LNCAP (cell line): ENCODE data around the gene CHMP4B.

ENCODE experiments used
- TF ChIP-seq, protein P1 (sequence below): fragments of 450-650 bp; IDR thresholded peaks from 2 replicates; pipeline ENCODE4 v1.5.1; 2017; ENCODE audit warnings: mild to moderate bottlenecking

The CHMP4B gene

DNA sequence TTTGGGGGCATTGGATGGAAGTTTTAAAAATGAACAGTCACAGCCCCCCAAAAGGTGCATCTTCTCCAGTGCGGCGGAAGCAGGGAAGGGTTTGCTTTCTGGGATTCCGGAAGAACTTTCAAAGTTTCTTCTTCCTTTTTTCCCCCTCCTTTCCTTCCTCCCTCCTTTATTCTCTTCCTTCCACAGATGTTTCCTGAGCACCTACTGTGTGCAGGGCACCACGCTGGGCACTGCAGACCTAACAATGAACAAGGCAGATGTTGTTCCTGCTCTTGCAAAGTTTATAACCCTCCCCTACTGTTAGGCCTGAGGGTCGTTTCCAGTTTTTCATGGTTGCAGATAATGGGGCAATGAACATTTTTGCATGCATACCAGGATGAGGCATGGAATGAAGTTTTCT is 58.1 kb downstream of the CHMP4B start:
- TF ChIP-seq, protein P1, sequence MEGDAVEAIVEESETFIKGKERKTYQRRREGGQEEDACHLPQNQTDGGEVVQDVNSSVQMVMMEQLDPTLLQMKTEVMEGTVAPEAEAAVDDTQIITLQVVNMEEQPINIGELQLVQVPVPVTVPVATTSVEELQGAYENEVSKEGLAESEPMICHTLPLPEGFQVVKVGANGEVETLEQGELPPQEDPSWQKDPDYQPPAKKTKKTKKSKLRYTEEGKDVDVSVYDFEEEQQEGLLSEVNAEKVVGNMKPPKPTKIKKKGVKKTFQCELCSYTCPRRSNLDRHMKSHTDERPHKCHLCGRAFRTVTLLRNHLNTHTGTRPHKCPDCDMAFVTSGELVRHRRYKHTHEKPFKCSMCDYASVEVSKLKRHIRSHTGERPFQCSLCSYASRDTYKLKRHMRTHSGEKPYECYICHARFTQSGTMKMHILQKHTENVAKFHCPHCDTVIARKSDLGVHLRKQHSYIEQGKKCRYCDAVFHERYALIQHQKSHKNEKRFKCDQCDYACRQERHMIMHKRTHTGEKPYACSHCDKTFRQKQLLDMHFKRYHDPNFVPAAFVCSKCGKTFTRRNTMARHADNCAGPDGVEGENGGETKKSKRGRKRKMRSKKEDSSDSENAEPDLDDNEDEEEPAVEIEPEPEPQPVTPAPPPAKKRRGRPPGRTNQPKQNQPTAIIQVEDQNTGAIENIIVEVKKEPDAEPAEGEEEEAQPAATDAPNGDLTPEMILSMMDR = no peak

DNA sequence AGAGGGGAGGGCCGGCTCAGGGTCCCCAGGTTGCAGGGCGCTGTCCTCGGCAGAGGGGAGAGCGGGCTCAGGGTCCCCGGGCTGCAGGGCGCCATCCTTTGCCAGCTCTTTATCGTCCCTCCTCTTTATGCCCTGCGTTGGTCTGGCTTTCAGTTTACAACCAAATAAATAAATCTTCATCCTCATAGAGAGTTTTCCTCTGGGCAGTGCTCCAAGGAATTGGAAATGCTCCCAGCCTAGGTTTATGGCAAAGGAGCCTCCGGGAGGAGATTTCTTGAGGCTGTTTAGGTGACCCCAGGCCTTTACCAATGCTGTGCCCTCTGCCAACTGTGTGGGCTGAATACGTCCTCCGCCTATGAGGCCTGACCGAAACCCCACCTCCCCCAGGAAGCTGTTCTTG is 60.2 kb downstream of the CHMP4B start:
- TF ChIP-seq, protein P1 = no peak

DNA sequence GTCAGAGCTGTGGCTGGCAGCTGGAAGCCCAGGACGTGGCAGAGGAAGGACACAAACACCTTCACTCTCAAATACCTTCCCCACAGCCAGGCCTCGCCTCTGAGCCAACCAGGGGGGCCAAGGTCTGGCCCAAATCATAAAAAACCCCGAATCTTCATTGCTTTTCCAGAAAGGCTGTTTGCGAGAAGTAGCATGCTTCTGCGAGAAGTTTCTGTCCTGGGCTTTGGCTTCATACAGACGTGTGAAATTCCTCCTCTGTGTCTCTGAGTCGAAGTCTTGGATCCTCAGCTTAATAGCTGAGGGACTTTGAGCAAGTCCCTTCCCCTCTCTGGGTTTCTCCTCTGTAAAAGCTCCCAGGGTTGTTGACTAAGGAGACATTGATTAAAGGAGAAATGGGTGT is 63.0 kb downstream of the CHMP4B start:
- TF ChIP-seq, protein P1 = no peak

DNA sequence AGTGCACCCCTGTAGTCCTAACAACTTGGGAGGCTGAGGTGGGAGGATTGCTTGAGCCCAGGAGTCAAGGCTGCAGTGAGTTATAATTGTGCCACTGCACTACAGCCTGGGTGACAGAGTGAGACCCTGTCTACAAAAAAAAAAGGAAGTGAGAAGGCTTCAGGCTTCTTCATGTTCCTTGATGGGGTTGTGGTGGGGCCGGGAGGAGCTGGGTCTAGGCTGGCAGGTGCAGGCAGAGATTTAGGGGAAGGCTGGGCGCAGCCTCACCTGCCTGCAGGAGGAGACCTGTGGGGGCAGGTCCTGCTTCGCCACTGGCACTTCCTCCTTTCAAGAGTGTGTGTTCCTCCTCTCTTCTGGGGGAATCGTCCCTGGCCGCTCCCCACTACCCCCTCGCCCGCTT is 63.9 kb downstream of the CHMP4B start:
- TF ChIP-seq, protein P1 = no peak

DNA sequence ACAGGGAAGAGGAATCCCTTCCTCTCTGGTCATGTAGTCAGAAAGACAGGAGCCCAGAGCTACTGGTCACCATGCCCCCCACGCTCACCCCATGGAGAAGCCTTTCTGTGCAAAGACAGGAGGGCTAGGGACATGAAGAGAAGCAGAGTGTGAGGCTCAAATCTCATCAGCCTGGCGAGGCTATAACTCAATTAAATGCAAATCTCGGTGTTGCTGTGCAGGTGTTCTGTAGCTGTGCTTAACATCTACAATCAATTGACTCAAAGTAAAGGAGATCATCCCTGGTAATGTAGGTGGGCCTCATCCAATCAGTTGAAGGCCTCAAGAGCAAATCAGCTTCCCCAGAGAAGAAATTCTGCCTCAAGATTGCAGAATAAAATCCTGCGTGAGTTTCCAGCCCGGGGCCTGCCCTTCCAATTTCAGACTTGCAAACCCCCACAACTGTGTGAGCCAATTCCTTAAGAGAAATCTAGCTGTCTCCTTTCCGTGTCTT is 64.4 kb downstream of the CHMP4B start:
- TF ChIP-seq, protein P1 = no peak

DNA sequence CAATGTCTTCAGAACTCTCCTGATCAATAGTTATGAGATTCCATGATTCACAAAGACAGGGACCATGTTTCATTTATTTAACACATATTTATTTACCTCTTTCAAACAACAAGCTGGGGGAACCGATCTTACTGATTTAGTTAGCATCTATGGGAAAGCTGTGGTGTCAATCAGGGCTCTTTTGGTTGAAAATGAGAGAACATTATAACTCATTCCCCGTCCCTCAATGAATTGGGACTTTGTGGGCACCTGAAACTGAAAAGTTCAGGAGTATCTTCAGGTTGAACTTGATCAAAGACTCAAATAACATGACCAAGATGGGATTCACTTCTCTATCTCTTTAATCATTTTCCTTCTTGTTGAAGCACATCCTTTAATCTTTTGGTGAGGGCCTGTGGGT is 67.4 kb downstream of the CHMP4B start:
- TF ChIP-seq, protein P1 = no peak

DNA sequence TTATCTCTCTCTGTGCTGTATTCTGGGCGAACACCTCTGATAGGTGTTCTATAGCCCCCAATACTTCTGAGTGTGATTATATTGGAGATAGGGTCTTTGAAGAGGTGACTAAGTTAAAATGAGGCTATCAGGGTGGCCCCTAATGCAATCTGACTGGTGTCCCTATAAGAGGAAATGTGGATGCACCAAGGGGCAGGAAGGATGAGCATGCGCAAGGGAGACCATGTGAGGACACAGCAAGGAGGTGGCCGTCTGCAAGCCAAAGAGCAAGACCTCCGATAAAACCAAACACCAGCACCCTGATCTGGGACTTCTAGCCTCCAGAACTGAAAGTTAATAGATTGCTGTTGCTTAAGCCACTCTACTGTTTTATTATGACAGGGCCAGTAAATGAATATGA is 69.2 kb downstream of the CHMP4B start:
- TF ChIP-seq, protein P1 = no peak

DNA sequence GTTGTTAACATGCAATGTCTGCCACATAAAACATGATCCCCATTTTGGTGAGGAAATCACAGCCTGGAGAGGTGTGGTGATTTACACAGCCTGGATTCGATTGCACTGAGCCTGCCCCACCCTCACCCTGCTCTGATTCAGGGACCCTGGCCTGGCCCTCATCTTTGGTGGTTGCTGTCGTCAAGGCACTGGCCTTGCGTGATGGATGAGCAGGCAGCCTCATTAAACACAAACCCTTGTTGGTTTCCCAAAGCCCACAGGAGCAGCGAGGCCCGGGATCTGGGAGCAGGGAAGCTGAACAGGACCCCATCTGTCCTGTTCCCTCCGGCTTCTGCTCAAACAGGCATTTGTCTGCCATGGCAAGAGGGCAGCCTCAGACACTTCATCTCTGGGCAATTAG is 70.8 kb downstream of the CHMP4B start:
- TF ChIP-seq, protein P1 = no peak
